Natural killer cell treated with Interleukin-12 subunit alpha and Interleukin-12 subunit beta and Interleukin-15 and Interleukin-18, amount 100 ng/mL, for 72 hours (primary cell): ENCODE data around the gene CDK5RAP2. TPM values are rescaled to one million over a fixed set of nuclear protein-coding genes. Genes with fewer than 3 reads are reported as not detected.

Source experiments
- ATAC-seq, 2 donors: fragments of 150-1000 bp; cut with Tn5 transposase in 1 of 2; sonication (Bioruptor Pico), chemical (Tn5 transposase) in 1 of 2; 2 replicates each; pipeline ENCODE4 v1.10.0; 2021
- DNase-seq: peaks from one replicate; pipeline ENCODE4 v3.0.0; 2022; ENCODE audit warnings: low spot score
- H3K27ac Mint-ChIP-seq, 2 donors: 1 replicate in 1 of 2; 2 replicates in 1 of 2; pipeline ENCODE4 v1.8.0; 2022; ENCODE audit warnings: mixed read lengths in 2 of 2, mild to moderate bottlenecking in 1 of 2, moderate library complexity in 1 of 2
- H3K27me3 Mint-ChIP-seq, 2 donors: 1 replicate in 1 of 2; 2 replicates in 1 of 2; pipeline ENCODE4 v1.8.0; 2022; ENCODE audit warnings: mixed read lengths in 2 of 2
- H3K36me3 Mint-ChIP-seq: one replicate; pipeline ENCODE4 v1.8.0; 2022; ENCODE audit warnings: mixed read lengths
- H3K4me1 Mint-ChIP-seq, 2 donors: 1 replicate in 1 of 2; 2 replicates in 1 of 2; pipeline ENCODE4 v1.8.0; 2022; ENCODE audit warnings: low read depth in 2 of 2, mixed read lengths in 2 of 2, mild to moderate bottlenecking in 1 of 2
- H3K4me3 Mint-ChIP-seq: one replicate; pipeline ENCODE4 v1.8.0; 2022; ENCODE audit warnings: mixed read lengths
- H3K9me3 Mint-ChIP-seq: 2 replicates; pipeline ENCODE4 v1.8.0; 2022; ENCODE audit warnings: mixed read lengths
- total RNA-seq, 2 donors: library from RNA; stranded (reverse); gene quantifications; one replicate each; pipeline ENCODE4 v1.2.3, GENCODE V29; 2022

CDK5RAP2 gene
- total RNA-seq, 2 donors from 2014 or later: 73.4 to 124 TPM

DNA sequence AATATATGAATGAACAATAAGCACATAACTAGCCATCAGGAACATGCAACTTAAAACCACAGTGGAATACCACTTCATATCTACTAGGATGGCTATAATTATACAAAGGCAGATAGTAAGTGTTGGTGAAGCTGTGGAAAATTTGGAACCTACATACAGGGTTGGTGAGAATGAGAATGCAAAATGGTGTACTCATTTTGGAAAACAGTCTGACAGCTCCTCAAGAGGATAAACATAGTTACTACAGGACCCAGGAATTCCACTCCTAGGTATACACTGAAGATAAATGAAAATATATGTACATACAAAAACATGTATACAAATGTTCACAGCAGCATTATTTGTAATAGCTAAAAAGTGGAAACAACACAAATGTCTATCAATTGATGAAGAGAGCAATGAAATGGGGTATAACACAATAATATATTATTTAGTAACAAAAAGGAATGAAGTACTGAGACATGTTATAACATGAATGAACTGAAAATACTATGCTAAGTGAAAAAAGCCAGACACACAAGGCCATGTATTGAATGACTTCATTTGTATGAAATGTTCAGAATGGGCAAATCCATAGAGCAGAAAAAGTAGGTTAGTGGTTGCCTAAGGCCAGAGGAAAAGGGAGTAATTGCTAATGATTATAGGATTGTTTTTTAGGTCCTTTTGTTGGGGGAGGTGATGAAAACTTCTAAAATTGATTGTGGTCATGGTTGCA, 31.2 kb upstream of the CDK5RAP2 start:
- ATAC-seq: no peak
- Mint-ChIP-seq H3K27ac (no peak overlapping the region), H3K27me3 (no peaks in the 10 kb centered on the region), H3K9me3 (no peaks in the 10 kb centered on the region), H3K4me1 (peaks cover 0 to 4% of the 10 kb centered on the region in 2 donors), H3K36me3 (no peaks in the 10 kb centered on the region), H3K4me3 (no peak overlapping the region)
- DNase-seq: no peak

DNA sequence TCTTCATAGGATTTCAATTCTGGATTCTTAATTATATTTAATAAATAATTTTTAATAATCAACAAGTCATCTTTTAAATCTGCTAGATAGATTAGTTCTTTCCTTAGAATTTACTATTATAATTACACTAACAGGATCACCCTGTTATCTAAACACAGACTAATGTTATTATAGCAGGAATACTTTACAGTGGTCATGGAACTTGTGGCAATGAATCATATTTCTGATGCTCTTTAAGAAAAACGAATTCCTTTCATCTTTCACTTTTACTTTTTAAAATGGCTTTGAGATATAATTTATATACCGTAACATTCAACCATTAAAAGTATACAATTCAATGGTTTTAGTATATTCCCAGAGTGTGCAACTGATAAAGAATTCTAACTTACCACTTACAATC, 29.7 kb upstream of the CDK5RAP2 start:
- peaks cover 6% of the 10 kb centered on the region for H3K36me3 Mint-ChIP-seq
- peaks cover 0 to 4% of the 10 kb centered on the region in 2 donors for H3K4me1 Mint-ChIP-seq
- ATAC-seq: no peak
- H3K9me3 Mint-ChIP-seq: no peaks in the 10 kb centered on the region
- H3K27me3 Mint-ChIP-seq: no peaks in the 10 kb centered on the region
- no peak overlapping the region for H3K27ac Mint-ChIP-seq
- DNase-seq: no peak
- no peak overlapping the region for H3K4me3 Mint-ChIP-seq

DNA sequence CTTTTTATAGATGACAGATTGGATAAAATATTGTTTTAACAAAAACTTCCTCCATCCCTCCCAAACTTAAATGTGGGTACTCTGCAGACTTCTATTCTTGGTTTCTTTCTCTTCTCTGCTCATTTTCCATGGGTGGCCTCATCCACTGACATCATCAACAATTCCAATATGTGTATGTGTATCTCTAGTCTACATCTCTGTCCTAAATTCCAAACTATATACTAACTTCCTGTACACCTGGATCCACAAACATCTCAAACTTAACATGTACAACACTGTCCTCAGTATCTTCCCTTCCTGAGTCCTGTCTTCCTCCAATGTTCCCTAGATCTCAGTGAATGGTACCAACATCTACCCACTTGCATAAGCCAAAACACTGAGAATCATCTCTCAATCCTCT, 28.5 kb upstream of the CDK5RAP2 start:
- no peak overlapping the region for H3K27ac Mint-ChIP-seq
- H3K9me3 Mint-ChIP-seq: no peaks in the 10 kb centered on the region
- DNase-seq (no peak), ATAC-seq (no peak)
- H3K36me3 Mint-ChIP-seq: peaks cover 6% of the 10 kb centered on the region
- peaks cover 0 to 4% of the 10 kb centered on the region in 2 donors for H3K4me1 Mint-ChIP-seq
- no peak overlapping the region for H3K4me3 Mint-ChIP-seq
- no peaks in the 10 kb centered on the region for H3K27me3 Mint-ChIP-seq

DNA sequence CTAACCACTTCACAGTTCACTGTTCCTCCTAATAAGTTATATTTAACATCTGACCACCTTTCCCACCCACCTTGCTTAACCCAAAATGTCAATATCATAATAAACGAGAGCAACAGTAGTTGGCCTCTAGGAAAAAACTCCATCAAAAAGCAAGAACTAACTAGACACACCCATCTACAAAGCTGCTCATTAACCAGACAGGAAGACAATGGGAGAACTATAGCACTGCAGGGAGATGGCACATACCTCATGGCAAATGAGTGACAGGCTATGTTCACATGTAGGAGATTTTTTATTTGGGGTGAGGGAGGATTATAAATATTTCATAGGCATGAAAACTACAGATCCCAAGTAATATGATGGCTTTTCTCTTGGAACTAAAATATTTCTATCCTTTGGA, 23.6 kb upstream of the CDK5RAP2 start:
- no peak for DNase-seq
- H3K36me3 Mint-ChIP-seq: peaks cover 6% of the 10 kb centered on the region

DNA sequence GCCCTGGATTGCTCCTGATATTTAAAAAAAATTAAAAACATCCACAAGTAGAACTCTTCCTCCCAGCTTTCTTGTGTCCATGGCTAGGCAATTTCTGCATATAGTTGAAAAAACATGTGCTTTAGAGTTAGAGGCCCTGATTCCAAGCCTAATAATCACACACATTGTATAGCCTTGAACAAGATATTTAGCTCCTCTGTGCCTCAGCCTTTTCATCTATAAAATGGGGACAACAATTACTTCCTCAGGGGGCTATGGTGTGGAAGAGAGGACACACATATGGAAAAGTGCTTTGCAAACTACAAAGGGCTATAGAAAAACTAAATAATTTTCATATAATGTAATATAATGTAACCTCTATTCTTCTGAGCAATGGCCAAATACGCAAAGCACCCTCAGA, 23.0 kb upstream of the CDK5RAP2 start:
- Mint-ChIP-seq H3K27me3 (no peaks in the 10 kb centered on the region), H3K4me1 (no peaks in the 10 kb centered on the region), H3K4me3 (no peak overlapping the region), H3K9me3 (no peaks in the 10 kb centered on the region), H3K36me3 (peaks cover 6% of the 10 kb centered on the region), H3K27ac (no peak overlapping the region)
- DNase-seq (no peak), ATAC-seq (no peak)

More for the DNA sequence above, 23.6 kb upstream of the CDK5RAP2 start:
- ATAC-seq: no peak
- Mint-ChIP-seq H3K27ac (no peak overlapping the region), H3K4me3 (no peak overlapping the region), H3K4me1 (no peaks in the 10 kb centered on the region), H3K27me3 (no peaks in the 10 kb centered on the region), H3K9me3 (no peaks in the 10 kb centered on the region)

DNA sequence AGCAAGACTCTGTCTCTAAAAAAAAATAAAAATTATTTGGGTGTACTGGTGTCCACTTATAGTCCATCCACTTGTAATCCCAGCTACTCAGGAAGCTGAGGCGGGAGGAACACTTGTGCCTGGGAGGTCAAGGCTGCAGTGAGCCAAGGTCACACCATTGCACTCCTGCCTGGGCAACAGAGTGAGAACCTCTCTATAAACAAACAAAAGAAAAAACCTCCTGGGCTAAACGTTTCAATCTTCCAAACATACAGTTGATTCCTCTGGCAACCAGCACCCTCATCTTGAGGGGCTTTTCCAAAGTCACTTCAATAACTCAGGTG, 13.9 kb upstream of the CDK5RAP2 start:
- Mint-ChIP-seq H3K4me3 (no peak overlapping the region), H3K27ac (no peak overlapping the region), H3K36me3 (no peaks in the 10 kb centered on the region), H3K27me3 (no peaks in the 10 kb centered on the region), H3K4me1 (no peaks in the 10 kb centered on the region), H3K9me3 (no peaks in the 10 kb centered on the region)
- no peak for ATAC-seq
- DNase-seq: no peak

DNA sequence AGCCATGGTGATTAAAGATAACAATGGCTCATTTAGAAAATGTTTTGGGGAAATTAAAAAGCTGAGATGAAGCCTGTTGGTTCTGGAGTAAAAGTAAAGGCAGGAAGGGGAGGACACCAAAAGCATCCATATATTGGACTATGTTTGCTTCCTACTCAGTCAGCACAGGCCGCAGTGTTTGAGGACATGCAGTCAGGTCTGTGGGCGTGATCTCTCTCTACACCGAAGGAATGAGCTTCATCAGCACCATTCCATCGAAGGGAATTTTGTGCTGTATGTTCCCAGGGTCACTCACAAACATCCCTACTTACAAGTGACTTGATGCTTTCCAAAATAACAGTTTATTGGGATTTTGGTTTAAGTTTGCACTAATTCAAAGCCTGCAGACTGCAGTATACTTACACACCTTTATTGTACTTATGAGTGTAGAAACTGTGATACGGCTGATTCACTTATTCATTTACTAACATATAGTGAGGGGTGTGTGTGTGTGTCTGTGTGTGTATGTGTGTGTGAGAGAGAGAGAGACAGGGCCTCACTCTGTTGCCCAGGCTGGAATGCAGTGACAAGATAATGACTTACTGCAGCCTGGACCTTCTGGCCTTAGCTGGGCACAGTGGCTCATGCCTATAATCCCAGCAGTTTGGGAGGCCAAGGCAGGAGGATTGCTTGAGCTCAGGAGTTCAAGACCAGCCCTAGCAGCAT, 13.4 kb upstream of the CDK5RAP2 start:
- no peaks in the 10 kb centered on the region for H3K4me1 Mint-ChIP-seq
- no peaks in the 10 kb centered on the region for H3K27me3 Mint-ChIP-seq
- no peaks in the 10 kb centered on the region for H3K36me3 Mint-ChIP-seq
- no peak overlapping the region for H3K4me3 Mint-ChIP-seq
- no peaks in the 10 kb centered on the region for H3K9me3 Mint-ChIP-seq
- no peak for ATAC-seq
- DNase-seq: no peak
- H3K27ac Mint-ChIP-seq: no peak overlapping the region

DNA sequence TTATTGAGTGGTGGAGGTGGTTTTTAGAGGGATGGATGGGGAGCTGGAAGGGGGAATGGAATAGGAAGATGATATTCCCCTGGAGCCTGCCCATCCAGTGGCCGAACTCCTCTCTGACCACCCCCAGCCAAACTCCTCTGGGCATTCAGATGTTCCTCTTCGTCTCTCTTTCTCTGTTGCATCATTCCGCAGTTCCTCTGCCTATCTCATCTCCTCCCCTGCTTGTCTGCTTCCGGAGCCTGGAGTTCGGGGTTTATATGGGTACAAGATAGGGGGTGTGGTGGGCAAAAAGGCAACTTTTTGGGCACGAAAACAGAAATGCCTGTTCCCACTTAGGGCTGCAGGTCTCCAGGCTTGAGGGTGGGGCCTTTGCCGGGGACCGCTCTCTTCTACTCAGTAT, 12.2 kb upstream of the CDK5RAP2 start:
- no peaks in the 10 kb centered on the region for H3K9me3 Mint-ChIP-seq
- no peak for ATAC-seq
- no peak for DNase-seq
- no peaks in the 10 kb centered on the region for H3K4me1 Mint-ChIP-seq
- H3K27ac Mint-ChIP-seq: no peak overlapping the region
- H3K27me3 Mint-ChIP-seq: no peaks in the 10 kb centered on the region
- H3K36me3 Mint-ChIP-seq: no peaks in the 10 kb centered on the region
- no peak overlapping the region for H3K4me3 Mint-ChIP-seq

DNA sequence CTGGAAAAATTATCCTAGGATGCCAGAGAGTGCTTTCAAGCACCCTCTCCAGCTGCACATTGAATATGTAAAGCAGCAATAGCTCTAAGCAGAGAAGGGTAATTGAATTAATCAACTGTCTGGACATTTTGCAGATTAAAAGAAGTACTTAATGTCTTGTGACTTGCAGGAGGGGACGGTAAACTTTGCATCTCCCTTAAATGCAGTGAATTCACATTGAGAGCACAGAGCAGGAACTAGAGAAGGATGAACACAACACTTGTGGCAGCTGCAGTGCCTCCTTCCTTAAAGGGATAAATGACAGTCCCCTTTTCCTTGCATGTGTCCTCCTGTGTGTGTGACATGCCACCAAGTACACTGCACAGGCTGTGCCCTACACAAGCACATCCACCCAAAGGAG, 7.4 kb upstream of the CDK5RAP2 start:
- Mint-ChIP-seq H3K27ac (no peak overlapping the region), H3K4me1 (peaks cover 5 to 8% of the 10 kb centered on the region in 2 donors), H3K27me3 (no peaks in the 10 kb centered on the region), H3K9me3 (no peaks in the 10 kb centered on the region), H3K36me3 (no peaks in the 10 kb centered on the region), H3K4me3 (no peak overlapping the region)
- DNase-seq (no peak), ATAC-seq (no peak)

DNA sequence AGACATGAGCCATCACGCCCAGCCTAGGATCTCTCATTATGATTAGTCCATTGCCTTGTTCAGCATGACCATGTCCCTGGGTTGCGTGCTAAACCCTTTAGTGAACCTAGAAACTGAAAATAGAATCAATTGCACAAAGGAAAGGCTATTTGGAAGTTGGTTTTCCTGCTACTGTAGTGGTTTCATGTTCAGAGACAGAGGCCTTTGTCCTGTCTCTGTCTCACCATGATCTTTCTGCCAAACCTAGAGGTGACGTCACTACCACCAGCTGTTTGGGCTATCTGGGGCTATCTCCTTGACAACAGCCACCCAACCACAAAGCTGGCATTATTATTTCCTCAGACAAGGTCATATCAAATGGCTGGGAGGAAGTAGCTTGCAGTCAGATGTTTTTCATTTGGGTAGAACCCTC, 4.0 kb upstream of the CDK5RAP2 start:
- Mint-ChIP-seq H3K27me3 (no peaks in the 10 kb centered on the region), H3K4me3 (no peak overlapping the region), H3K27ac (peak overlapping the region; percentile 12 to 40), H3K9me3 (no peaks in the 10 kb centered on the region), H3K36me3 (peaks cover 5% of the 10 kb centered on the region), H3K4me1 (peaks cover 21 to 24% of the 10 kb centered on the region in 2 donors)
- peak; percentile 67 for DNase-seq
- ATAC-seq: peak; percentile 60 to 67

DNA sequence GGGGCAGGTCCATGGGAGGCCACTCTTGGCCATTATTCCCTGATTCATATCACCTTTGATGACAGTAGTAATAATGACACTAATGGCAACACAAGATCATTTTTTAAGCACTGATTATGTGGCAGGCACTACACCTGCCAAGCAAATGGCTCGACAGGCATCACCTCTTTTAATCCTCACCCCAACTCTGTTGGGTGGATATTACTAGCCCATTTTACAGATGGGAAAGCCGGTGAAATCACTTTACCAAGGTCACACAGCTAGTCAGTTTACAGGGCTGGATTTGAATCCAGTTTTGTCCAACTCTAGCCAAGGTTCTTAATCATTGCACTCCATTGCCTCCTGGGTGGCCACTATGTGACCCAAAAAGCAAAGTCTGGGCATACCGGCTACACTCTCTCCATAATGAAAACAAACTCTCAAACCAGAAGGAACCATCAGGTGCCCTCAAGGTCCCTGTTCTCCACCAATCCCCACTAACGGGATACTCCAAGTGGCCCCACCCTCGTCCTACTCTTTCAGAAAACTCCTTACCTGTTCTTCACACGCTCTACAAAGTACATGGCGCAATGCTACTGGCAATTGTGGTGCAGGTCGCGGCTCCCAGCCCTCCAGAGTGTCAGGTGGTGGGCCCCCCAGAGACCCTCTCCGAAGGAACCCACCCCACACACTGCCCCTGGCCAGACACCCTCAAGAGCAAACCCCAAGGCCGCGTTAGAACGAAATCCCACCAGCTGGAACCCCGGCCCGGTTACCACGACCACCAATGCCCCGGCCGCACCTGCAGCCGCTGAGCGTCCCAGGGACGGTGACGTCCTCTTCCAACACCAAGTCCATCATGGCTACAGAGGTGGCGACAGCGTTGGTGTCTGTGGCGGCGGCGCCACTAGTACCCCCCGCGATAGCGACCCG, 572 bp downstream of the CDK5RAP2 start:
- H3K4me3 Mint-ChIP-seq: peak overlapping the region; percentile 95
- DNase-seq: no peak
- no peaks in the 10 kb centered on the region for H3K27me3 Mint-ChIP-seq
- peak overlapping the region; percentile 87 to 96 for H3K27ac Mint-ChIP-seq
- H3K36me3 Mint-ChIP-seq: peaks cover 12% of the 10 kb centered on the region
- no peaks in the 10 kb centered on the region for H3K9me3 Mint-ChIP-seq
- ATAC-seq: no peak
- peaks cover 35 to 45% of the 10 kb centered on the region in 2 donors for H3K4me1 Mint-ChIP-seq

DNA sequence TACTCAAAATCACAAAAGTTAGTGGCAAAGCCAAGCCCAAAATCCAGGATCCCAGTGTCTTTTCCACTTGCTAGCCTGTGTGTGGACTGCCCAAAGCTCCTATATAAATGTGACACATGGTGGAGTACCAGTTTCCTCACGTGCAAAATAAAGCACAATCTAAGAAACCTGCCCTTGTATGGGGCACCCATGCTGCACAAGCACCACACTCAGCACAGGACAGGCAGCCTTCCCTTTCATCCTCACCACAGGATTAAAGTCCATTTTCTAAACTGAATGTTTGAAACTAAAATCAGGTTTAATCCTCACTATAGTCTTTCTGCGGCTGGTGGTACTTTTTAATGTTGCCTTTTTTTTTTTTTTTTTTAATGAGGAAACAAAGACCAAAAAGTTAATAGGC, 5.5 kb downstream of the CDK5RAP2 start:
- Mint-ChIP-seq H3K4me1 (peaks cover 18 to 29% of the 10 kb centered on the region in 2 donors), H3K4me3 (no peak overlapping the region), H3K27me3 (no peaks in the 10 kb centered on the region), H3K36me3 (peaks cover 18% of the 10 kb centered on the region), H3K9me3 (no peaks in the 10 kb centered on the region), H3K27ac (no peak overlapping the region)
- no peak for ATAC-seq
- DNase-seq: no peak

DNA sequence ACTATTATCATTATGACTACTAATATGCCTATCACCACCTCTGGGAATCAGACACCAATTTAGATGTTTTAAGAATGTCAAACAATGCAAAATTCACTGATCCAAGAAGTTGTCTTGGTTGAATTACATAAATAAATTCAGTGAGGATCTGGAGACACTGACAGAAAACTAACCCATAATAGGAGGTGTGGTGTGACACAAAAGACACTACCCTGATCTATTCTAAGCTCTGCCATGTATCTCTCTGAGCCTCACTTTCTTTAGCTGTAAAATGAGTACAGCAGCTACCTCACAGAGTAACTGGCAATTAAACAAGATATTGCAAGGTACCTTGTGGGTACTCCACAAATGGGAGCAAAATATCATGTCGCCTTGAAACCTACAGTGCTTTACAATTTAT, 7.5 kb downstream of the CDK5RAP2 start:
- no peak overlapping the region for H3K4me3 Mint-ChIP-seq
- H3K27me3 Mint-ChIP-seq: no peaks in the 10 kb centered on the region
- no peak overlapping the region for H3K27ac Mint-ChIP-seq
- H3K36me3 Mint-ChIP-seq: peaks cover 33% of the 10 kb centered on the region
- peaks cover 6 to 15% of the 10 kb centered on the region in 2 donors for H3K4me1 Mint-ChIP-seq
- no peaks in the 10 kb centered on the region for H3K9me3 Mint-ChIP-seq
- no peak for DNase-seq
- ATAC-seq: no peak
